ENCODE measurements around the gene NSRP1. TPM values are rescaled to one million over a fixed set of nuclear protein-coding genes. Genes with fewer than 3 reads are reported as not detected.

NSRP1 gene
- total RNA-seq, 2 donors from 2014 or later, result 20.9 TPM

DNA sequence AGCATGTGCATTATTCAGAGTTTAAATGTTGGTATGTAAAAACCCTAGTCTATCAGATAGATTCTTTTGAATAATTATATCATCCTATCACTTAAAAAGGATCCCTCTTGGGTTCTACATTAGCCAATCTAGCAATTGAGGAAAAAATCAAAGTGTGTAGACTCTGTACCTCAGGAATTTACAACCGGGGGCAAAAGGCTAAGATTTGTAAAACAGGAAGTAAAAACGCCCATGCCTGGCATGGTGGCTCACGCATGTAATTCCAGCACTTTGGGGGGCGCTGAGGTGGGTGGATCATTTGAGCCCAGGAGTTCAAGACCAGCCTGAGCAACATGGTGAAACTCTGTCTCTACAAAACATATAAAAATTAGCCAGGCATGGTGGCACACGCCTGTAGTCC lies 60.2 kb downstream of the NSRP1 start:
- peak; percentile 19 for DNase-seq
- Histone ChIP-seq H3K36me3 (no peaks in the 10 kb centered on the region), H3K4me1 (no peaks in the 10 kb centered on the region), H3K9ac (ENCODE audit: low read depth in 2 of 2, low read length in 2 of 2) (no peak overlapping the region), H3K4me3 (no peak overlapping the region), H3K9me3 (no peaks in the 10 kb centered on the region), H3K27me3 (no peaks in the 10 kb centered on the region), H3K27ac (no peak overlapping the region)
- intact Hi-C loops (cut with DNase I), result no loop called here
- TF ChIP-seq, protein P1, sequence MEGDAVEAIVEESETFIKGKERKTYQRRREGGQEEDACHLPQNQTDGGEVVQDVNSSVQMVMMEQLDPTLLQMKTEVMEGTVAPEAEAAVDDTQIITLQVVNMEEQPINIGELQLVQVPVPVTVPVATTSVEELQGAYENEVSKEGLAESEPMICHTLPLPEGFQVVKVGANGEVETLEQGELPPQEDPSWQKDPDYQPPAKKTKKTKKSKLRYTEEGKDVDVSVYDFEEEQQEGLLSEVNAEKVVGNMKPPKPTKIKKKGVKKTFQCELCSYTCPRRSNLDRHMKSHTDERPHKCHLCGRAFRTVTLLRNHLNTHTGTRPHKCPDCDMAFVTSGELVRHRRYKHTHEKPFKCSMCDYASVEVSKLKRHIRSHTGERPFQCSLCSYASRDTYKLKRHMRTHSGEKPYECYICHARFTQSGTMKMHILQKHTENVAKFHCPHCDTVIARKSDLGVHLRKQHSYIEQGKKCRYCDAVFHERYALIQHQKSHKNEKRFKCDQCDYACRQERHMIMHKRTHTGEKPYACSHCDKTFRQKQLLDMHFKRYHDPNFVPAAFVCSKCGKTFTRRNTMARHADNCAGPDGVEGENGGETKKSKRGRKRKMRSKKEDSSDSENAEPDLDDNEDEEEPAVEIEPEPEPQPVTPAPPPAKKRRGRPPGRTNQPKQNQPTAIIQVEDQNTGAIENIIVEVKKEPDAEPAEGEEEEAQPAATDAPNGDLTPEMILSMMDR (IDR thresholded peaks at IDR 0.05), result no peak

DNA sequence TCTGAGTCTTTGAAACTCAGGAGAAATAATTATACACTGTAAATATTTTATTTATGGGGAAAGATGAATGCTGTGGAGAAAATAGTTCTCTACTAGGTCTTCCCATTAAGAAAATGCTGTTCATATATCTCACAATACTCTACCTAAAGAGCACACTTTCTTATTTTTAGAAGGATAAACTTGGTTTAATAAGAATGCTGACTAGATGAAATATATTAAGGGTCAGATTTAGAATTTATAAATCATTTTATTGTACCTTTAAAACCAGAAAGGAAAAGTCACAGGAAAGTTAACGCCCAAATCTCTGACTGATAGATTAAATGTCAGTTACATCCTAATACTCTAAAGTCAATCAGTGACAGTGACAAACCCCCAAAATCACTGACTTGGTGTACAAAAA lies 70.1 kb downstream of the NSRP1 start:
- H3K27ac ChIP-seq, result no peak overlapping the region
- H3K4me3 ChIP-seq, result no peak overlapping the region
- intact Hi-C loops (cut with DNase I), result no loop called here
- no peaks in the 10 kb centered on the region for H3K9me3 ChIP-seq
- no peak for DNase-seq
- no peaks in the 10 kb centered on the region for H3K27me3 ChIP-seq
- TF ChIP-seq, protein P1 (IDR thresholded peaks at IDR 0.05), result no peak
- H3K9ac ChIP-seq (ENCODE audit: low read depth in 2 of 2, low read length in 2 of 2), result no peak overlapping the region
- no peaks in the 10 kb centered on the region for H3K36me3 ChIP-seq
- H3K4me1 ChIP-seq, result no peaks in the 10 kb centered on the region

DNA sequence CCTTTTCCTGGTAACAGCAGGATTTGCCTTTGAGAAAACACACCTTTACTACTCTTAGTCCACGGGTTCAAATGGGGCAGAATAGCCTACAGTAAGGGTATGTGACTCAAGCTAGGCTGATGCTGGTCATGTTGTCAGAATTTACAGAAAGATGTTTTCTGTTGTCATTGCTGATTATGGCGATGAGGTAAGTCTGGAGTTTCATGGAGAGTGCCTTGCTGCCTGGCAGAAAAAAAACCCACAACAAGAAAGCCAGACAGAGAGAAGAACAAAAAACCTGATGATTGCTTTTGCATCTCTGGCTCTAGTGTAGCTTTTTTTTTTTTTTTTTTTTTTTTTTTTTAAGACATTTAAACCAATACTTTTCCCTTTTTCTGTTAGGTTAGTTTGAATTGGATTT lies 71.0 kb downstream of the NSRP1 start:
- H3K9ac ChIP-seq (ENCODE audit: low read depth in 2 of 2, low read length in 2 of 2), result no peak overlapping the region
- no peak for DNase-seq
- H3K4me1 ChIP-seq, result no peaks in the 10 kb centered on the region
- no peak overlapping the region for H3K4me3 ChIP-seq
- H3K27me3 ChIP-seq, result no peaks in the 10 kb centered on the region
- intact Hi-C loops (cut with DNase I), result no loop called here
- H3K9me3 ChIP-seq, result no peaks in the 10 kb centered on the region
- H3K27ac ChIP-seq, result no peak overlapping the region
- TF ChIP-seq, protein P1 (IDR thresholded peaks at IDR 0.05), result no peak
- H3K36me3 ChIP-seq, result no peaks in the 10 kb centered on the region

DNA sequence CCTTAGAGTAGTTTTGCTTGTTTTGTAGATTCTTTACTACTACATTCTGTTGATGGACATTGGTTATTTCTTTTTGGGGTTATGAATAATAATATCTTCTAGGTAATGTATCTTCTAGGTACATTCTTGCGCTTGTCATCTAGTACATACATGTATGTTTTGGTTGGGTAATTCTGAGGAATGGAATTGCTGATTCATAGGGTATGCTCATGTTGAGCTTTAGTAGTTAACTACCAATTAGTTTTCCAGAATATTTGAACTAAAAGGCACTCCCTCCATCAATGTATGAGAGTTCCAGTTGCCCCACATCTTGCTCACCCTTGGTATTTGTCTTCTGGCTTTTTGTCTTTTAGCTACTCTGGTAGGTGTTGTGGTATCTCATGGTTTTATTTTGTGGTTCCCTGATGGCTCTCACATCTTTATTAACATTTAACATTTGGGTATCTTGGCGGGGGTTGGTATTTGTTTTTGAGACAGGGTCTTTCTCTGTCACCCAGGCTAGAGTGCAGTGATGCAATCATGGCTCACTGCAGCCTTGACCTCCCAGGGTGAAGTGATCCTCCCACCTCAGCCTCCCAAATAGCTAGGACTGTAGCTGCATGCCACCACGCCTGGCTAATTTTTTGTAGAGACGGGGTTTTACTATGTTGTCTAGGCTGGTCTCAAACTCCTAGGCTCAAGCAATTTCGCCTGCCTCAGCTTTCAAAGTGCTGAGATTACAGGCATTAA lies 71.8 kb downstream of the NSRP1 start:
- Histone ChIP-seq H3K9me3 (no peaks in the 10 kb centered on the region), H3K9ac (ENCODE audit: low read depth in 2 of 2, low read length in 2 of 2) (no peak overlapping the region), H3K4me3 (no peak overlapping the region), H3K27me3 (no peaks in the 10 kb centered on the region), H3K36me3 (no peaks in the 10 kb centered on the region), H3K4me1 (no peaks in the 10 kb centered on the region), H3K27ac (no peak overlapping the region)
- intact Hi-C loops (cut with DNase I), result no loop called here
- TF ChIP-seq, protein P1 (IDR thresholded peaks at IDR 0.05), result no peak
- no peak for DNase-seq

DNA sequence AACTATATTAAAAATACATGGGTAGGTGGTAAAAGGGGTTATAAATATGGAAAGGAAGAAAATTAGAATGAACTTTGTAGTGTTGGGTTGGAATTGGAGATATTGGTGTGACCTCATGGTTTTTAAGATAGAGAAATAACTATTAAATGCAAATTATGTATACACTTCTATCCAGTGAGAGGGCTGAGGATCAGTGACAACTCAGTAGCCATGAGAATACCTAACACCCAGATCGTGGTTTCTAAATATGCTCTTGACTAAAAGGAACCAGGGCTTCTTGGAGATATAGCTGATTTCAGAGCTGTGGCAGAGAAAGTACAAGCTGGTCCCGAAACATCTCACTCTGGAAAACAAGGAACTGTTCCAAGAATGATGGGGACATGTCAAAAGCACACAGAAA lies 74.5 kb downstream of the NSRP1 start:
- TF ChIP-seq, protein P1 (IDR thresholded peaks at IDR 0.05), result no peak
- Histone ChIP-seq H3K4me1 (no peaks in the 10 kb centered on the region), H3K36me3 (no peaks in the 10 kb centered on the region), H3K9me3 (no peaks in the 10 kb centered on the region), H3K27me3 (no peaks in the 10 kb centered on the region), H3K4me3 (no peak overlapping the region), H3K27ac (no peak overlapping the region), H3K9ac (ENCODE audit: low read depth in 2 of 2, low read length in 2 of 2) (no peak overlapping the region)
- DNase-seq, result no peak
- intact Hi-C loops (cut with DNase I), result no loop called here
